ENCODE data around the gene TTC8.

The TTC8 gene

GRCh38 chr14:88866305-88866704 is 41.9 kb downstream of the TTC8 start:
- DNase-seq (ENCODE audit: low read depth, low spot score): no peak

GRCh38 chr14:88868558-88869159 is 44.2 kb downstream of the TTC8 start:
- no peak for DNase-seq (ENCODE audit: low read depth, low spot score)

GRCh38 chr14:88870777-88871176 is 46.3 kb downstream of the TTC8 start:
- DNase-seq (ENCODE audit: low read depth, low spot score): no peak

GRCh38 chr14:88871429-88871828 is 47.0 kb downstream of the TTC8 start:
- no peak for DNase-seq (ENCODE audit: low read depth, low spot score)

GRCh38 chr14:88872976-88873375 is 48.5 kb downstream of the TTC8 start:
- no peak for DNase-seq (ENCODE audit: low read depth, low spot score)

- DNase-seq (ENCODE audit: low read depth, low spot score): no peak
Measured at GRCh38 chr14:88877192-88877591, 52.7 kb downstream of the TTC8 start.

GRCh38 chr14:88879022-88879421 is 54.6 kb downstream of the TTC8 start:
- no peak for DNase-seq (ENCODE audit: low read depth, low spot score)

GRCh38 chr14:88882236-88882635 is 57.8 kb downstream of the TTC8 start:
- no peak for DNase-seq (ENCODE audit: low read depth, low spot score)

- peak; percentile 39 for DNase-seq (ENCODE audit: low read depth, low spot score)
Measured at GRCh38 chr14:88895116-88895515, 70.7 kb downstream of the TTC8 start.

GRCh38 chr14:88901189-88901588 is 76.7 kb downstream of the TTC8 start:
- DNase-seq (ENCODE audit: low read depth, low spot score): no peak

GRCh38 chr14:88901991-88902390 is 77.5 kb downstream of the TTC8 start:
- no peak for DNase-seq (ENCODE audit: low read depth, low spot score)

GRCh38 chr14:88902850-88903249 is 78.4 kb downstream of the TTC8 start:
- no peak for DNase-seq (ENCODE audit: low read depth, low spot score)

GRCh38 chr14:88904206-88904647 is 79.8 kb downstream of the TTC8 start:
- no peak for DNase-seq (ENCODE audit: low read depth, low spot score)

- DNase-seq (ENCODE audit: low read depth, low spot score): no peak
Measured at GRCh38 chr14:88904864-88905263, 80.4 kb downstream of the TTC8 start.

- DNase-seq (ENCODE audit: low read depth, low spot score): no peak
Measured at GRCh38 chr14:88908216-88908615, 83.8 kb downstream of the TTC8 start.

- DNase-seq (ENCODE audit: low read depth, low spot score): no peak
Measured at GRCh38 chr14:88910386-88910785, 85.9 kb downstream of the TTC8 start.

- no peak for DNase-seq (ENCODE audit: low read depth, low spot score)
Measured at GRCh38 chr14:88911809-88912208, 87.4 kb downstream of the TTC8 start.

GRCh38 chr14:88914956-88915355 is 90.5 kb downstream of the TTC8 start:
- no peak for DNase-seq (ENCODE audit: low read depth, low spot score)

GRCh38 chr14:88919502-88919901 is 95.1 kb downstream of the TTC8 start:
- DNase-seq (ENCODE audit: low read depth, low spot score): no peak
